ENCODE measurements around the gene ST3GAL3. TPM values are rescaled to one million over a fixed set of nuclear protein-coding genes. Genes with fewer than 3 reads are reported as not detected.

ST3GAL3 gene
- total RNA-seq, 1 donor from 2014 or later, result 13.6 TPM

DNA sequence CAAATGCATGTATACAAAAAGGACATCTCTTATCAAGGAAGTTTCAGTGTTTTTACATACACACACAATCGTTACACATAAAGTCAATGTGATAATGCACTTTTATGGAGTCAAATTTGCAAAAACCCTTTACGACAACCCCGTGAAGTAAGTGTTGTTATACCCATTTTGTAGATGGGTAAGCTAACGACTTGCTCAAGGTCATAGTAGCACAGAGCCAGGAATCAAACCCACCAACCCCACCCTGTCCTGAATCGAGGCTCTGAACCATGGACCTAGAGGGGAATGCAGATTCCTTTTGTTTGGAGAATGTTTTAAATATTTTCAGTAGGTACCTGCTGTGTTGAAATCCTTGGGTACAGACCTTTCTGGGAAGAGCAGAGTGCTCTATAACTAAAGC lies 148.9 kb downstream of the ST3GAL3 start:
- Mint-ChIP-seq H3K4me1 (peaks cover 15% of the 10 kb centered on the region), H3K4me3 (no peak overlapping the region), H3K9me3 (no peaks in the 10 kb centered on the region), H3K36me3 (peaks cover 11% of the 10 kb centered on the region), H3K27me3 (ENCODE audit: insufficient read depth, low read depth) (peaks cover 5% of the 10 kb centered on the region), H3K27ac (no peak overlapping the region)
- DNase-seq (ENCODE audit: low spot score), result no peak
- Histone ChIP-seq H3K9me3 (ENCODE audit: low read depth) (no peaks in the 10 kb centered on the region), H3K4me3 (no peak overlapping the region), H3K4me1 (peaks cover 5% of the 10 kb centered on the region), H3K79me2 (ENCODE audit: low read depth) (no peaks in the 10 kb centered on the region), H3K27ac (no peak overlapping the region), H4K20me1 (ENCODE audit: low read depth) (peaks cover 18% of the 10 kb centered on the region), H3K9ac (no peak overlapping the region), H3K36me3 (no peaks in the 10 kb centered on the region), H3F3A (ENCODE audit: low read depth) (peaks cover 11% of the 10 kb centered on the region), H3K27me3 (no peaks in the 10 kb centered on the region), H2AFZ (replicated peaks) (no peak overlapping the region), H3K4me2 (no peak overlapping the region)
- TF ChIP-seq EZH2phosphoT487 (IDR thresholded peaks at IDR 0.05), result no peak
- no peak for TF ChIP-seq EZH2 (IDR thresholded peaks at IDR 0.05)
- TF ChIP-seq, protein P1, sequence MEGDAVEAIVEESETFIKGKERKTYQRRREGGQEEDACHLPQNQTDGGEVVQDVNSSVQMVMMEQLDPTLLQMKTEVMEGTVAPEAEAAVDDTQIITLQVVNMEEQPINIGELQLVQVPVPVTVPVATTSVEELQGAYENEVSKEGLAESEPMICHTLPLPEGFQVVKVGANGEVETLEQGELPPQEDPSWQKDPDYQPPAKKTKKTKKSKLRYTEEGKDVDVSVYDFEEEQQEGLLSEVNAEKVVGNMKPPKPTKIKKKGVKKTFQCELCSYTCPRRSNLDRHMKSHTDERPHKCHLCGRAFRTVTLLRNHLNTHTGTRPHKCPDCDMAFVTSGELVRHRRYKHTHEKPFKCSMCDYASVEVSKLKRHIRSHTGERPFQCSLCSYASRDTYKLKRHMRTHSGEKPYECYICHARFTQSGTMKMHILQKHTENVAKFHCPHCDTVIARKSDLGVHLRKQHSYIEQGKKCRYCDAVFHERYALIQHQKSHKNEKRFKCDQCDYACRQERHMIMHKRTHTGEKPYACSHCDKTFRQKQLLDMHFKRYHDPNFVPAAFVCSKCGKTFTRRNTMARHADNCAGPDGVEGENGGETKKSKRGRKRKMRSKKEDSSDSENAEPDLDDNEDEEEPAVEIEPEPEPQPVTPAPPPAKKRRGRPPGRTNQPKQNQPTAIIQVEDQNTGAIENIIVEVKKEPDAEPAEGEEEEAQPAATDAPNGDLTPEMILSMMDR (IDR thresholded peaks at IDR 0.05), result no peak

DNA sequence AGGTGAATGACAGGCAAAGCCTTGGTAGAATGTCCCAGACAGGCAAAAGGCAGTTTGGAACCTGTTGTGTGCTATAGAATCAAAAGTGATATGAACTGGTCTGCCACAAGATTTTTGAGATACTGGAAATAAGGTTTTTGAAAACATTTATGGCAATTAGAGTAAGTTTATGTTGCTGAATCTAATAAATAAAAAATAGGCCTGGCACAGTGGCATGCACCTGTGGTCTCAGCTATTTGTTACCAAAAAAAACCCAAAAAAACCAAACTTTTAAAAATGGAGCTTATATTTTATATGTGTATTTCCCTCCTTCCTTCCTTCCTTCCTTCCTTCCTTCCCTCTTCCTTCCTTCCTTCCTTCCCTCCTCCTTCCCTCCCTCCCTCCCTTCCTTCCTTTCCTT lies 149.8 kb downstream of the ST3GAL3 start:
- Histone ChIP-seq H3K4me2 (no peak overlapping the region), H3F3A (ENCODE audit: low read depth) (peaks cover 11% of the 10 kb centered on the region), H3K79me2 (ENCODE audit: low read depth) (no peaks in the 10 kb centered on the region), H2AFZ (replicated peaks) (no peak overlapping the region), H3K4me3 (no peak overlapping the region), H3K9me3 (ENCODE audit: low read depth) (no peaks in the 10 kb centered on the region), H3K27ac (no peak overlapping the region), H4K20me1 (ENCODE audit: low read depth) (peaks cover 18% of the 10 kb centered on the region), H3K4me1 (peaks cover 5% of the 10 kb centered on the region), H3K27me3 (no peaks in the 10 kb centered on the region), H3K9ac (no peak overlapping the region), H3K36me3 (no peaks in the 10 kb centered on the region)
- Mint-ChIP-seq H3K4me3 (no peak overlapping the region), H3K9me3 (no peaks in the 10 kb centered on the region), H3K27me3 (ENCODE audit: insufficient read depth, low read depth) (peaks cover 3% of the 10 kb centered on the region), H3K36me3 (peaks cover 11% of the 10 kb centered on the region), H3K27ac (no peak overlapping the region), H3K4me1 (peaks cover 15% of the 10 kb centered on the region)
- DNase-seq (ENCODE audit: low spot score), result no peak
- TF ChIP-seq EZH2phosphoT487 (IDR thresholded peaks at IDR 0.05) (no peak), EZH2 (IDR thresholded peaks at IDR 0.05) (no peak)
- TF ChIP-seq, protein P1 (IDR thresholded peaks at IDR 0.05), result no peak

DNA sequence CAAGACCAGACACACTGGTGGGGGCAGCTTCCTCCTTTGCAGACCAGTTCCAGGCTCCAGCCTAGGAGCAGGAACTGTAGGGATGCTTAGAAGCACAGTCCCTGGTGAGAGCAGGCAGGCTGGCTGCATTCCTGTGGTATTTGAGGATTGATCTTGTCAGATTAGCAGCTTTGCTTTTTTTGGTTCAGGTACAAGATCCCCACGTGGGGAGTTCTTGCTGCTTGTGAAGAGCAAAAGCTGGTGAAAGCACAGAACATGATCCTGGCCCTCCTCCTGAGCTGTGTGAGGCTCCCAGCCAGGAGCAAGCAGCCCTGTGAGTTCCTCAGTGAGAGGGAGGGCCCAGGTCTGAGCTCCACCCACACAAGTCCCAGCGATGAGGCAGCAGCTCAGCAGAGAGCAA lies 151.0 kb downstream of the ST3GAL3 start:
- DNase-seq (ENCODE audit: low spot score), result peak; percentile 44
- no peaks in the 10 kb centered on the region for H3K36me3 ChIP-seq
- no peak overlapping the region for H3K4me2 ChIP-seq
- no peaks in the 10 kb centered on the region for H3K27me3 ChIP-seq
- Mint-ChIP-seq H3K4me1 (peaks cover 18% of the 10 kb centered on the region), H3K27me3 (ENCODE audit: insufficient read depth, low read depth) (peaks cover 3% of the 10 kb centered on the region), H3K9me3 (no peaks in the 10 kb centered on the region), H3K36me3 (peaks cover 14% of the 10 kb centered on the region), H3K4me3 (no peak overlapping the region), H3K27ac (peak overlapping the region; percentile 75)
- peaks cover 5% of the 10 kb centered on the region for H3K4me1 ChIP-seq
- no peak overlapping the region for H3K4me3 ChIP-seq
- no peak overlapping the region for H2AFZ ChIP-seq (replicated peaks)
- H3K9ac ChIP-seq, result no peak overlapping the region
- TF ChIP-seq EZH2 (IDR thresholded peaks at IDR 0.05) (no peak), EZH2phosphoT487 (IDR thresholded peaks at IDR 0.05) (no peak)
- TF ChIP-seq, protein P1 (IDR thresholded peaks at IDR 0.05), result no peak
- H4K20me1 ChIP-seq (ENCODE audit: low read depth), result peaks cover 18% of the 10 kb centered on the region
- H3K9me3 ChIP-seq (ENCODE audit: low read depth), result no peaks in the 10 kb centered on the region
- no peaks in the 10 kb centered on the region for H3K79me2 ChIP-seq (ENCODE audit: low read depth)
- H3K27ac ChIP-seq, result no peak overlapping the region
- H3F3A ChIP-seq (ENCODE audit: low read depth), result peaks cover 11% of the 10 kb centered on the region
